Trophoblast cell (in vitro differentiated cells and primary cell): ENCODE measurements around the gene LSS.
"Not testable (repeated sequence)": the region's sequence is repeated elsewhere in the genome, so short reads cannot be mapped to it uniquely, and the experiment has no call there.

Experiments used
- DNase-seq, 2 donors: peaks; one replicate each; pipeline ENCODE4 v3.0.0-alpha.2; 2016
- H2AFZ ChIP-seq: 2 replicates; pipeline ENCODE4 v1.6.1; 2013; ENCODE audit warnings: low read length, moderate library complexity, mild to moderate bottlenecking; ENCODE audit not compliant: insufficient read depth, poor library complexity
- H2AK5ac ChIP-seq: 2 replicates; pipeline ENCODE4 v1.6.1; 2013; ENCODE audit warnings: mild to moderate bottlenecking, low read length
- H2BK120ac ChIP-seq: 2 replicates; pipeline ENCODE4 v1.6.1; 2013; ENCODE audit warnings: low read length, mild to moderate bottlenecking, moderate library complexity; ENCODE audit not compliant: insufficient read depth, poor library complexity
- H2BK12ac ChIP-seq: 2 replicates; pipeline ENCODE4 v1.6.1; 2013; ENCODE audit warnings: mild to moderate bottlenecking, low read length, moderate library complexity
- H2BK5ac ChIP-seq: 2 replicates; pipeline ENCODE4 v1.6.1; 2013; ENCODE audit warnings: low read length, low read depth, moderate library complexity, mild to moderate bottlenecking; ENCODE audit not compliant: poor library complexity
- H3K14ac ChIP-seq: 2 replicates; pipeline ENCODE4 v1.6.1; 2013; ENCODE audit warnings: mild to moderate bottlenecking, low read length
- H3K18ac ChIP-seq: 2 replicates; pipeline ENCODE4 v1.6.1; 2013; ENCODE audit warnings: mild to moderate bottlenecking, low read length
- H3K23ac ChIP-seq: 2 replicates; pipeline ENCODE4 v1.6.1; 2013; ENCODE audit warnings: low read length
- H3K27ac ChIP-seq: 2 replicates; pipeline ENCODE4 v1.5.1; 2013; ENCODE audit warnings: low read depth, mild to moderate bottlenecking, inconsistent platforms, low read length, moderate library complexity
- H3K27me3 ChIP-seq: 2 replicates; pipeline ENCODE4 v1.6.1; 2013; ENCODE audit warnings: inconsistent platforms, mild to moderate bottlenecking, low read length, moderate library complexity; ENCODE audit not compliant: insufficient read depth
- H3K36me3 ChIP-seq, 2 experiments: 1 replicate in 1 of 2; 2 replicates in 1 of 2; pipeline ENCODE4 v1.6.1; 2013; ENCODE audit warnings: low read length in 2 of 2, mild to moderate bottlenecking in 2 of 2, moderate library complexity in 1 of 2; ENCODE audit not compliant: insufficient read depth in 2 of 2, control insufficient read depth in 1 of 2
- H3K4ac ChIP-seq: 2 replicates; pipeline ENCODE4 v1.6.1; 2013; ENCODE audit warnings: low read depth, mild to moderate bottlenecking, low read length, moderate library complexity
- H3K4me1 ChIP-seq, 2 experiments: 1 replicate in 1 of 2; 2 replicates in 1 of 2; pipeline ENCODE4 v1.6.1; 2013; ENCODE audit warnings: low read length in 2 of 2, mild to moderate bottlenecking in 2 of 2, moderate library complexity in 1 of 2; ENCODE audit not compliant: insufficient read depth in 2 of 2, control insufficient read depth in 1 of 2
- H3K4me2 ChIP-seq: 2 replicates; pipeline ENCODE4 v1.6.1; 2013; ENCODE audit warnings: inconsistent platforms, mild to moderate bottlenecking, low read length, moderate library complexity
- H3K4me3 ChIP-seq: 2 replicates; pipeline ENCODE4 v1.5.1; 2013; ENCODE audit warnings: mild to moderate bottlenecking, low read depth, low read length, inconsistent platforms
- H3K79me1 ChIP-seq: one replicate; pipeline ENCODE4 v1.6.1; 2013; ENCODE audit warnings: low read length
- H3K79me2 ChIP-seq: 2 replicates; pipeline ENCODE4 v1.6.1; 2013; ENCODE audit warnings: low read length, mild to moderate bottlenecking; ENCODE audit not compliant: control insufficient read depth, insufficient read depth, poor library complexity
- H3K9ac ChIP-seq: 2 replicates; pipeline ENCODE4 v1.6.1; 2013; ENCODE audit warnings: mild to moderate bottlenecking, low read length
- H3K9me3 ChIP-seq: 2 replicates; pipeline ENCODE4 v1.6.1; 2013; ENCODE audit warnings: low read depth, mild to moderate bottlenecking, control low read depth, inconsistent platforms, low read length; ENCODE audit not compliant: insufficient read depth
- H4K12ac ChIP-seq: 2 replicates; pipeline ENCODE4 v1.6.1; 2013; ENCODE audit warnings: low read depth, mild to moderate bottlenecking, low read length, moderate library complexity
- H4K8ac ChIP-seq: 2 replicates; pipeline ENCODE4 v1.6.1; 2013; ENCODE audit warnings: low read depth, mild to moderate bottlenecking, low read length, moderate library complexity
- H4K91ac ChIP-seq: one replicate; pipeline ENCODE4 v1.6.1; 2013; ENCODE audit warnings: low read depth, mild to moderate bottlenecking, low read length, moderate library complexity
- WGBS: extraction: QIAGEN DNeasy Blood & Tissue Kit; methylation state at CpG from one replicate; pipeline ENCODE4 v1.1.7; 2013; ENCODE audit warnings: missing lambda C conversion rate; ENCODE audit not compliant: insufficient read length, insufficient coverage; ENCODE audit errors: extremely low coverage; 5-methylcytosine and 5-hydroxymethylcytosine counted together

The LSS gene

GRCh38 chr21:46176443-46177129 is 52.0 kb downstream of the LSS start:
- not testable (repeated sequence) for H3K4me1 ChIP-seq, H3K18ac ChIP-seq, H3K36me3 ChIP-seq, H3K79me1 ChIP-seq, H2BK12ac ChIP-seq, H3K9ac ChIP-seq, H3K4me3 ChIP-seq, H4K8ac ChIP-seq, H3K27ac ChIP-seq, H3K4me2 ChIP-seq, H3K23ac ChIP-seq, H4K12ac ChIP-seq, H2AFZ ChIP-seq, H3K9me3 ChIP-seq, H2BK5ac ChIP-seq, H2AK5ac ChIP-seq, H3K27me3 ChIP-seq, H2BK120ac ChIP-seq, H3K14ac ChIP-seq, H4K91ac ChIP-seq, DNase-seq, H3K79me2 ChIP-seq, H3K4ac ChIP-seq
- no CpG with 5 or more reads among the region's 3 CpGs for WGBS

GRCh38 chr21:46173573-46173972 is 55.0 kb downstream of the LSS start:
- no peak overlapping the region for H4K12ac ChIP-seq
- no peak overlapping the region for H2AK5ac ChIP-seq
- no peaks in the 10 kb centered on the region for H3K79me1 ChIP-seq
- H3K9me3 ChIP-seq = peaks cover 3% of the 10 kb centered on the region
- no peak overlapping the region for H3K27ac ChIP-seq
- no peak overlapping the region for H2AFZ ChIP-seq
- H3K23ac ChIP-seq = no peak overlapping the region
- H2BK12ac ChIP-seq = no peak overlapping the region
- no peaks in the 10 kb centered on the region for H3K79me2 ChIP-seq
- H3K14ac ChIP-seq = no peak overlapping the region
- H3K36me3 ChIP-seq = no peaks in the 10 kb centered on the region
- no peak overlapping the region for H3K4ac ChIP-seq
- H3K27me3 ChIP-seq = no peaks in the 10 kb centered on the region
- no CpG with 5 or more reads among the region's 1 CpG for WGBS
- no peak overlapping the region for H4K91ac ChIP-seq
- no peak overlapping the region for H3K4me3 ChIP-seq
- H3K4me1 ChIP-seq = no peaks in the 10 kb centered on the region
- no peak overlapping the region for H2BK5ac ChIP-seq
- no peak overlapping the region for H3K18ac ChIP-seq
- no peak overlapping the region for H4K8ac ChIP-seq
- H3K9ac ChIP-seq = no peak overlapping the region
- no peak overlapping the region for H3K4me2 ChIP-seq
- H2BK120ac ChIP-seq = no peak overlapping the region
- DNase-seq = no peak

GRCh38 chr21:46172863-46173528 is 55.6 kb downstream of the LSS start:
- Histone ChIP-seq H4K8ac (no peak overlapping the region), H3K23ac (no peak overlapping the region), H2BK120ac (no peak overlapping the region), H3K4me3 (no peak overlapping the region), H3K79me1 (no peaks in the 10 kb centered on the region), H3K14ac (no peak overlapping the region), H2AK5ac (no peak overlapping the region), H3K27me3 (no peaks in the 10 kb centered on the region), H4K12ac (no peak overlapping the region), H3K27ac (no peak overlapping the region), H3K4ac (no peak overlapping the region), H2BK5ac (no peak overlapping the region), H3K9me3 (peaks cover 5% of the 10 kb centered on the region), H4K91ac (no peak overlapping the region), H3K36me3 (peaks cover 0 to 3% of the 10 kb centered on the region in 2 experiments), H3K9ac (no peak overlapping the region), H3K4me1 (no peaks in the 10 kb centered on the region), H3K4me2 (no peak overlapping the region), H2AFZ (no peak overlapping the region), H3K18ac (no peak overlapping the region), H2BK12ac (no peak overlapping the region), H3K79me2 (no peaks in the 10 kb centered on the region)
- no peak for DNase-seq
- WGBS = no CpG with 5 or more reads among the region's 6 CpGs

GRCh38 chr21:46171996-46172862 is 56.3 kb downstream of the LSS start:
- no peak overlapping the region for H3K4me2 ChIP-seq
- no peak overlapping the region for H4K8ac ChIP-seq
- H3K27me3 ChIP-seq = no peaks in the 10 kb centered on the region
- no peak overlapping the region for H2BK12ac ChIP-seq
- no peak overlapping the region for H4K12ac ChIP-seq
- H3K4ac ChIP-seq = no peak overlapping the region
- H3K23ac ChIP-seq = no peak overlapping the region
- DNase-seq = no peak
- no peak overlapping the region for H2AK5ac ChIP-seq
- peaks cover 5% of the 10 kb centered on the region for H3K9me3 ChIP-seq
- H2BK120ac ChIP-seq = no peak overlapping the region
- no peak overlapping the region for H4K91ac ChIP-seq
- no peak overlapping the region for H2BK5ac ChIP-seq
- no peak overlapping the region for H3K27ac ChIP-seq
- H3K18ac ChIP-seq = no peak overlapping the region
- H2AFZ ChIP-seq = no peak overlapping the region
- WGBS = no CpG with 5 or more reads among the region's 21 CpGs
- no peaks in the 10 kb centered on the region for H3K4me1 ChIP-seq
- H3K9ac ChIP-seq = no peak overlapping the region
- peaks cover 0 to 3% of the 10 kb centered on the region in 2 experiments for H3K36me3 ChIP-seq
- H3K79me1 ChIP-seq = no peaks in the 10 kb centered on the region
- no peak overlapping the region for H3K14ac ChIP-seq
- no peak overlapping the region for H3K4me3 ChIP-seq
- no peaks in the 10 kb centered on the region for H3K79me2 ChIP-seq
